Hepatocyte (in vitro differentiated cells): ENCODE data around the gene FOXP4. TPM values are rescaled to one million over a fixed set of nuclear protein-coding genes. Genes with fewer than 3 reads are reported as not detected.

Experiments
- DNase-seq: peaks from one replicate; pipeline ENCODE4 v3.0.0-alpha.2; 2016; ENCODE audit warnings: low spot score
- H2AFZ ChIP-seq: fragments of 200-600 bp; sonication (generic); 2 replicates; pipeline ENCODE4 v1.6.0; 2016; ENCODE audit warnings: antibody characterized with exemption, mild to moderate bottlenecking
- H3K27ac ChIP-seq: fragments of 200-600 bp; sonication (generic); 2 replicates; pipeline ENCODE4 v1.5.1; 2016; ENCODE audit warnings: mild to moderate bottlenecking
- H3K27me3 ChIP-seq: fragments of 200-600 bp; sonication (generic); 2 replicates; pipeline ENCODE4 v1.6.1; 2016
- H3K36me3 ChIP-seq: fragments of 200-600 bp; sonication (generic); replicated peaks from 2 replicates; pipeline ENCODE4 v1.5.1; 2016; ENCODE audit warnings: low read depth; ENCODE audit not compliant: insufficient read depth
- H3K4me1 ChIP-seq: fragments of 200-600 bp; sonication (generic); 2 replicates; pipeline ENCODE4 v1.5.1; 2016; ENCODE audit warnings: mild to moderate bottlenecking, moderate library complexity; ENCODE audit not compliant: insufficient read depth
- H3K4me2 ChIP-seq: fragments of 200-600 bp; sonication (generic); 2 replicates; pipeline ENCODE4 v1.6.0; 2016
- H3K4me3 ChIP-seq: fragments of 200-600 bp; sonication (generic); 2 replicates; pipeline ENCODE4 v1.5.1; 2016; ENCODE audit warnings: mild to moderate bottlenecking
- H3K79me2 ChIP-seq: fragments of 200-600 bp; sonication (generic); 2 replicates; pipeline ENCODE4 v1.6.0; 2017; ENCODE audit warnings: mild to moderate bottlenecking
- H3K9me2 ChIP-seq: fragments of 200-600 bp; sonication (generic); replicated peaks from 2 replicates; pipeline ENCODE4 v1.6.0; 2017; ENCODE audit warnings: mild to moderate bottlenecking; ENCODE audit not compliant: insufficient read depth
- H3K9me3 ChIP-seq: fragments of 200-600 bp; sonication (generic); 2 replicates; pipeline ENCODE4 v1.5.1; 2016; ENCODE audit warnings: low read depth, mild to moderate bottlenecking
- H4K20me1 ChIP-seq: fragments of 200-600 bp; sonication (generic); 2 replicates; pipeline ENCODE4 v1.6.0; 2016; ENCODE audit warnings: mild to moderate bottlenecking; ENCODE audit not compliant: insufficient read depth, poor library complexity, severe bottlenecking
- EZH2 ChIP-seq: fragments of 200-600 bp; sonication (generic); IDR thresholded peaks from 2 replicates; pipeline ENCODE4 v1.6.1; 2016; ENCODE audit warnings: antibody characterized with exemption, mild to moderate bottlenecking, borderline replicate concordance
- EZH2phosphoT487 ChIP-seq: fragments of 200-600 bp; sonication (generic); IDR thresholded peaks from one replicate; pipeline ENCODE4 v1.6.1; 2018; ENCODE audit warnings: antibody characterized with exemption, mild to moderate bottlenecking, low read depth, moderate library complexity; ENCODE audit not compliant: unreplicated experiment, severe bottlenecking
- WGBS: methylation state at CpG from one replicate; pipeline ENCODE4 v1.1.6; 2016; ENCODE audit warnings: low lambda C conversion rate; ENCODE audit errors: missing lambda C conversion rate; 5-methylcytosine and 5-hydroxymethylcytosine counted together
- polyA plus RNA-seq: library from polyadenylated mRNA; unstranded; fragments of >200 nt; fragmentation: Nextera tagmentation; extraction: Ambion mirVana; gene quantifications from 2 replicates; pipeline ENCODE4 v1.2.1, GENCODE V29; 2016
- total RNA-seq: library from RNA; depleted of rRNA; stranded (reverse); fragments of >200 nt; gene quantifications from 2 replicates; pipeline ENCODE4 v1.2.3, GENCODE V29; 2014
- TF ChIP-seq, protein P1 (sequence below): fragments of 200-600 bp; sonication (generic); IDR thresholded peaks from 2 replicates; pipeline ENCODE4 v1.5.1; 2016; ENCODE audit warnings: antibody characterized with exemption, mild to moderate bottlenecking; ENCODE audit not compliant: poor library complexity

Gene FOXP4
- total and polyA plus RNA-seq, 2 experiments from 2014 or later: 24.3 to 87.8 TPM

DNA sequence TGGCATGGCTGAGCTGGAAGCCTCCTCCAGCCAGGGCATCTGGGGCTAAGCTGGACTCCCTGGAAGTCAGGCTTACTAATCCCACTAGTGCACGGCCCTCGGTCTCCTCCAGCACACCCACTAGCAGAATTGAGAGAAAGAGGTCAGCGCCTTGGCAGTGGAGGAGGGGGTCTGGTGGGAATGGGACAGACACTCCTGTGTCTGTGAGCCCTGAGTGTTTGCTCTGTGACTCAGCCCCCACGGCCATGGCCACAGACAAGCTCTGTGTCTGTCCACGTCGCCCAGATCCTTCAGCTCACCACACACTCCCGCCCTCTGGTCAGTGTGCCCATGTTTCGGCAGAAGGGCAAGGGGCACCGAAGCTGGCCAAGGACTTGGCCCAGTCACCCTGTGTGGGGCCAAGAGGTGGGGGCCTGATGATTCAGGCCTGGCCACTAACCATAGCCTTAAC is 100.9 kb downstream of the FOXP4 start:
- Histone ChIP-seq H3K4me1 (peaks cover 38% of the 10 kb centered on the region), H3K4me2 (no peak overlapping the region), H3K9me3 (no peaks in the 10 kb centered on the region), H4K20me1 (peaks cover 42% of the 10 kb centered on the region), H3K36me3 (no peaks in the 10 kb centered on the region), H2AFZ (no peak overlapping the region), H3K4me3 (no peak overlapping the region), H3K79me2 (peaks cover 30% of the 10 kb centered on the region), H3K27ac (no peak overlapping the region), H3K9me2 (no peaks in the 10 kb centered on the region), H3K27me3 (no peaks in the 10 kb centered on the region)
- 84% methylated on average over 9 of the region's 9 CpGs for WGBS
- TF ChIP-seq EZH2phosphoT487 (no peak), EZH2 (no peak)
- TF ChIP-seq, protein P1, sequence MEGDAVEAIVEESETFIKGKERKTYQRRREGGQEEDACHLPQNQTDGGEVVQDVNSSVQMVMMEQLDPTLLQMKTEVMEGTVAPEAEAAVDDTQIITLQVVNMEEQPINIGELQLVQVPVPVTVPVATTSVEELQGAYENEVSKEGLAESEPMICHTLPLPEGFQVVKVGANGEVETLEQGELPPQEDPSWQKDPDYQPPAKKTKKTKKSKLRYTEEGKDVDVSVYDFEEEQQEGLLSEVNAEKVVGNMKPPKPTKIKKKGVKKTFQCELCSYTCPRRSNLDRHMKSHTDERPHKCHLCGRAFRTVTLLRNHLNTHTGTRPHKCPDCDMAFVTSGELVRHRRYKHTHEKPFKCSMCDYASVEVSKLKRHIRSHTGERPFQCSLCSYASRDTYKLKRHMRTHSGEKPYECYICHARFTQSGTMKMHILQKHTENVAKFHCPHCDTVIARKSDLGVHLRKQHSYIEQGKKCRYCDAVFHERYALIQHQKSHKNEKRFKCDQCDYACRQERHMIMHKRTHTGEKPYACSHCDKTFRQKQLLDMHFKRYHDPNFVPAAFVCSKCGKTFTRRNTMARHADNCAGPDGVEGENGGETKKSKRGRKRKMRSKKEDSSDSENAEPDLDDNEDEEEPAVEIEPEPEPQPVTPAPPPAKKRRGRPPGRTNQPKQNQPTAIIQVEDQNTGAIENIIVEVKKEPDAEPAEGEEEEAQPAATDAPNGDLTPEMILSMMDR: no peak
- DNase-seq: no peak

DNA sequence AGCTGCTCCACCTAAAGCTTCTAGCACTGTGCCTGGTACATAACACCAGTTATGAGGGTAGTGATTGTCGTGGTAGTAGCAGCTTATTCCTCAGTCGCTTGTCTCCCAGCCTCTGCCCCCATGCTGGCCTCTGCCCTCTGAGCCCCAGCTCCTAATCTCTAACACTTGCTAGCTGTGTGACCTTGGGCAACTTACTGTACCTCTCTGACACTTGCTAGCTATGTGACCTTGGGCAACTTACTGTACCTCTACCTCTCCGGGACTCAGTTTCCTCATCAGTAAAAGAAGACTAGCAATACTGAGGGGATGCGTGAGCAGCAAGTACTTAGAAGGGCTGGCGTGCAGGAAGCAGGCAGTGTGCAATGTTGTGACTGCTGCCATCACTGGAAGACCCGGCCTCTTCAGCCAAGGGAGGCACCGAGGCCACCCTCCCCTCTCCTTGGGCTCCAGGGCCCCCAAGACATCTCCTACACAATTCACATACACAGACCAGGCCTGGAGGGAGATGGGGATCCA is 101.9 kb downstream of the FOXP4 start:
- H4K20me1 ChIP-seq: peaks cover 36% of the 10 kb centered on the region
- no peaks in the 10 kb centered on the region for H3K36me3 ChIP-seq
- peaks cover 19% of the 10 kb centered on the region for H3K79me2 ChIP-seq
- H3K4me2 ChIP-seq: no peak overlapping the region
- peaks cover 28% of the 10 kb centered on the region for H3K4me1 ChIP-seq
- no peak for TF ChIP-seq EZH2
- TF ChIP-seq, protein P1: no peak
- TF ChIP-seq EZH2phosphoT487: no peak
- H2AFZ ChIP-seq: no peak overlapping the region
- no peaks in the 10 kb centered on the region for H3K27me3 ChIP-seq
- no peak overlapping the region for H3K4me3 ChIP-seq
- no peaks in the 10 kb centered on the region for H3K9me3 ChIP-seq
- WGBS: 93% methylated on average over 7 of the region's 7 CpGs
- no peak for DNase-seq
- H3K27ac ChIP-seq: no peak overlapping the region
- no peaks in the 10 kb centered on the region for H3K9me2 ChIP-seq

DNA sequence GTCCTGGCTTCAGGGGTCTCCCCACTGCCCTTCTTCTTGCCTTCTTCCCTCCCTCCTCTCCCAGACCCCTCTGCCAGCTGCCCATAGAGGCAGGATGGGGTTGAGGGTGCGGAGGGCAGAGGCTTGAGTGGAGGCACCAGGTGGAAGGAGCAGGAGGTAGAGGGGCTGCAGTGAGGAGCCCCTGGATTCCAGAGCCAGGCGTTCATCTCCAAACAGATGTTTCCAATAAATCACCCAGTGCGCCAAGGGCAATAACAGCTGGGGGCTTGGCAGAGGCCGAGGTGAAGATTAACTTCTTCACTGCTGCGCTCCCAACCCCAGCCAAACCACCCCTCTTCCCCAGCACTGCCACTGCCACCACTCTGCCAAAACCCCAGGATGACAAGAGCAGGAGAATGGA is 102.7 kb downstream of the FOXP4 start:
- peaks cover 14% of the 10 kb centered on the region for H3K79me2 ChIP-seq
- WGBS: 59% methylated on average over 5 of the region's 5 CpGs
- H3K9me2 ChIP-seq: no peaks in the 10 kb centered on the region
- H3K9me3 ChIP-seq: no peaks in the 10 kb centered on the region
- no peak for TF ChIP-seq EZH2
- TF ChIP-seq EZH2phosphoT487: no peak
- TF ChIP-seq, protein P1: no peak
- no peak overlapping the region for H3K27ac ChIP-seq
- H2AFZ ChIP-seq: no peak overlapping the region
- H3K4me3 ChIP-seq: no peak overlapping the region
- H3K36me3 ChIP-seq: no peaks in the 10 kb centered on the region
- H3K4me1 ChIP-seq: peaks cover 28% of the 10 kb centered on the region
- peaks cover 34% of the 10 kb centered on the region for H4K20me1 ChIP-seq
- H3K4me2 ChIP-seq: no peak overlapping the region
- no peak for DNase-seq
- H3K27me3 ChIP-seq: no peaks in the 10 kb centered on the region

DNA sequence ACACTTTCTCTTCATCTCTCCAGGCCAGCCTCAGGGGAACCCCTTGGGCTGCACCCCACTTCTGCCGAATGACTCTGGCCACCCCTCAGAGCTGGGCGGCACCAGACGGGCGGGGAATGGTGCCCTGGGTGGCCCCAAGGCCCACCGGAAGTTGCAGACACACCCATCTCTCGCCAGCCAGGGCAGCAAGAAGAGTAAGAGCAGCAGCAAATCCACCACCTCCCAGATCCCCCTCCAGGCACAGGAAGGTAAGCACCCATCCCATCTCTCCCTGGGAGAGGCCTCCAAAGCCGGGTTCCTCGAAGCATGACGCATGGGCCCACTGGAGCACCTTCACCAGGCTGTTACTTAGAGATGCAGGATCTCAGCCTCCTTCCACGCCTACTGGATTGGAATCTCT is 103.4 kb downstream of the FOXP4 start:
- WGBS: 92% methylated on average over 10 of the region's 10 CpGs
- H2AFZ ChIP-seq: no peak overlapping the region
- H3K4me1 ChIP-seq: peaks cover 28% of the 10 kb centered on the region
- TF ChIP-seq, protein P1: no peak
- TF ChIP-seq EZH2 (no peak), EZH2phosphoT487 (no peak)
- no peak overlapping the region for H3K4me3 ChIP-seq
- no peaks in the 10 kb centered on the region for H3K9me3 ChIP-seq
- no peak overlapping the region for H3K27ac ChIP-seq
- peaks cover 7% of the 10 kb centered on the region for H3K79me2 ChIP-seq
- no peak overlapping the region for H3K4me2 ChIP-seq
- no peak for DNase-seq
- H3K9me2 ChIP-seq: no peaks in the 10 kb centered on the region
- H3K27me3 ChIP-seq: no peaks in the 10 kb centered on the region
- H4K20me1 ChIP-seq: peaks cover 27% of the 10 kb centered on the region
- H3K36me3 ChIP-seq: no peaks in the 10 kb centered on the region
